GM20000 (cell line): ENCODE measurements around the gene DCANP1.

Source experiments
- DNase-seq: peaks from one replicate; pipeline ENCODE4 v3.0.0; 2012; ENCODE audit warnings: low spot score
- TF ChIP-seq, protein P1 (sequence below): IDR thresholded peaks from 2 replicates; pipeline ENCODE4 v1.5.1; 2012; ENCODE audit warnings: mild to moderate bottlenecking, control low read depth; ENCODE audit errors: extremely low read depth, missing control alignments

Gene DCANP1

DNA sequence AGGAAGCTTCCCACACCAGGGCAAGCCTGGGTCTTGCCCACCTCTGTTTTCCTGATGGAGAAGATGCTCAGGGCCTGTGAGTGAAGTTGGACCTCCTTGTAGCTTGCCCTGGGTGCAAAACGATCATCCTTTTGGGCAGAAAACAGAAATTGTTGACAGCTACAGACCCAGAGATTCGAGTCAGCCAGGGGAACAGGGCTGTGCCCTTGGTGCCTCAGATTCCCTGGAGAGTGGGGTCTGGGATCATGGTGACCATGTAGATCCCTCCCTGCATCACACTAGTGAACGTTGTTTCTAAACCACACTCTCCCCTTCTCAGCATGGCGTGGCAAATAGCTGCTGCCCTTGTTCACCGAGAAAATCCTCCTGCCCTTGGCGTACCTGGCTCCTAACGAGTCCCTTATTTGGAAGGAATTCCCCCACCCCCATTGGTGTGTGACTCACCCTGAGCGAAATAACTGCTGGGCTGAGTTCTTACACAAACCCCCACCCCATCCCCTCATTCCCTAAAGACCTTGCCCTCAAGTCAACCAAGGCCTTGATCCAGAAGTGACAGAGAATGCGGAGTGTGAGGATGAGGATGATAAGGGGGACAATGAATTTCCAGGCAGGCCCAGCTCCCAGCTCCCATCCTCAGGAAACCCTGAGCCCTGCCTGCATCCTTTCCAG, 1.1 kb upstream of the DCANP1 start:
- no peak for DNase-seq

DNA sequence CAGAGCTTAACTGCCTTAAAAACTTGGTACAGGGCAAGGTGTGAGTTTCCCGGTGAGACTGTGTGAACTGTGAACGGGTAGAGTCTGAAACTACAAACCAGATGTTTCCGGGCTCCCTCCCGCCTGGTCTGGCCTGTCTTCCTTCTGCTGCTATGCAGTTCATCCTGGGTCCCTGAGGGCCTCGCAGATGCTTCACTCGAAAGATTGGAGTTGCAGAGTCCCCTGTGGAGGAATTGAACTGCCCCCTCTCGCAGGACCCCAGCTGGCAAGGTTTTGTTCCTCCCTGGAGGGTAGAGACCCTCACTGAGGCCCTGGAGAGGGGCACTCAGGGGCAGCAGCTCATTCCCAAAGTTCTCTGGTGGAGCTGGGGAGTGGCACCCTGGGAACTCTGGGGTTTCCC, 533 bp downstream of the DCANP1 start:
- DNase-seq = no peak
- TF ChIP-seq, protein P1, sequence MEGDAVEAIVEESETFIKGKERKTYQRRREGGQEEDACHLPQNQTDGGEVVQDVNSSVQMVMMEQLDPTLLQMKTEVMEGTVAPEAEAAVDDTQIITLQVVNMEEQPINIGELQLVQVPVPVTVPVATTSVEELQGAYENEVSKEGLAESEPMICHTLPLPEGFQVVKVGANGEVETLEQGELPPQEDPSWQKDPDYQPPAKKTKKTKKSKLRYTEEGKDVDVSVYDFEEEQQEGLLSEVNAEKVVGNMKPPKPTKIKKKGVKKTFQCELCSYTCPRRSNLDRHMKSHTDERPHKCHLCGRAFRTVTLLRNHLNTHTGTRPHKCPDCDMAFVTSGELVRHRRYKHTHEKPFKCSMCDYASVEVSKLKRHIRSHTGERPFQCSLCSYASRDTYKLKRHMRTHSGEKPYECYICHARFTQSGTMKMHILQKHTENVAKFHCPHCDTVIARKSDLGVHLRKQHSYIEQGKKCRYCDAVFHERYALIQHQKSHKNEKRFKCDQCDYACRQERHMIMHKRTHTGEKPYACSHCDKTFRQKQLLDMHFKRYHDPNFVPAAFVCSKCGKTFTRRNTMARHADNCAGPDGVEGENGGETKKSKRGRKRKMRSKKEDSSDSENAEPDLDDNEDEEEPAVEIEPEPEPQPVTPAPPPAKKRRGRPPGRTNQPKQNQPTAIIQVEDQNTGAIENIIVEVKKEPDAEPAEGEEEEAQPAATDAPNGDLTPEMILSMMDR = no peak

More for the DNA sequence above, 1.1 kb upstream of the DCANP1 start:
- TF ChIP-seq, protein P1 = no peak

DNA sequence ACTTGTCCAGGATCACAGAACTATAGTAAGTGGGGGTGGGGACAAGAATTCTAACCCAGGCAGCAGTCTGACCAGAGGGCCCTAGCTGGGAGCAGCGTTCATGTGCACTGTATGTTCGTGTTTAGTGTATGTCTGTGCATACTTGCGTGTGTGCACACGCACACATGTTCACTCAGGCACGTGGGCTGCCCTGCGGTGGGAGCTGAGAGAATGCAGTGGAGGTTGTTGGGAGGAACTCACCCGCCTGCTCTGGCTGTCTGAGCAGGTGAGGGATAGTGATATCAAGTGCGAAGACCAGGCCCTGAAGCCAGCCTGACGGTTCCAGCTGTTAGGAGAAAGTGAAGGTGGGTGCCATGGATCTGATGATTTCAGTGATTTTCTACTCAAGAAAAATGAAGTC, 942 bp downstream of the DCANP1 start:
- no peak for DNase-seq
- TF ChIP-seq, protein P1 = no peak

DNA sequence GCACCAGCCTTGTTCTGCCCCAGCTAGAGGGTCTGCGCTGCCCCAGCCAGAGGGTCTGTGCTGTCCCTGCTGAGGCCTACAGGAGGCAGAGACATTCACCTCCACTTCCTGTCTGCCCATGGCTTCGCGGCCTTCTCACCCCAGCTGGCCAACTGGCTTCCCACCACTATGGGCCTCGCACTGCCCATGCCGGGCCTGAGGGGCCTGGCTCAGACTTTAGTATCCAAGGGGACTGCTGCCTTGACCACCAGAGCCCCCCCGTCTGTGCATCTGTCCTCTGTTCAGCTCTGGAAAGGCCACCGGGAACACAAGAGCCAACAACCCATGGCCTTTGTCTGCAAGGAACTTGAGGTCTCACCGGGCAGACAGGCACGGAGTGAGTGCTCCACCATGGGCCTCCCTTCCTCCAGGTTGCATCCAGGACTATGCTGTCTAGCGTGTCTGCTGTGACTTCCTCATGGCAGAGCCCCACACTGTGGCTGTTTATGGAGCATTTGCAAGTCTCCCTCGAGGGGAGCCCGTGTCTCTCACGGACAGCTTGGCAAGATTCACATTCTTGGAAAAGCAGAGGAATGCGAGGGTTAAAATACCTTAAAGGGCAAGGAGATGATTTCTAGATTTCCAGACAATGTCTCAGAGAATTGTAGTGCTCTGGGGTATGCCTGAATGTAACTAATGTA, 1.7 kb downstream of the DCANP1 start:
- TF ChIP-seq, protein P1 = no peak
- DNase-seq = no peak

DNA sequence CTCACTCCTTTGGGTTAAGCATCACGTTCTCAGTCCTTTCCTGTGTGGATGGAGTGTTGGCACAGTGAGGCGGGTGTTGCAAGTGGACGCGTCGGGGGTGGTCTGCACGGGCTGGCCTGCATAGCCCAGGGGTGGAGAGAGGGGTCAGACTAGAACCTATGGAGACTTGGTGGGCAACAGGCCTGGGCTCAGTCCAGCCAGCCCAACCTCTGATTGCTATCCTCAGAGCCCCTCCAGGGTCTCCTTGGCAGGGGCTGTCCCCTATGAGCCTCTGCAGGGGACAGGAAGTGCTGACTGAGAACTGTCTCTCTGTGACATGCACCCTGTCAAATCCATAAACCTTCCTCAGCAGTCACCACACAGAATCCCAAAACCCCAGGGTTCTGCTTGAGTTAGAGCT, 2.3 kb downstream of the DCANP1 start:
- no peak for DNase-seq
- TF ChIP-seq, protein P1 = no peak

DNA sequence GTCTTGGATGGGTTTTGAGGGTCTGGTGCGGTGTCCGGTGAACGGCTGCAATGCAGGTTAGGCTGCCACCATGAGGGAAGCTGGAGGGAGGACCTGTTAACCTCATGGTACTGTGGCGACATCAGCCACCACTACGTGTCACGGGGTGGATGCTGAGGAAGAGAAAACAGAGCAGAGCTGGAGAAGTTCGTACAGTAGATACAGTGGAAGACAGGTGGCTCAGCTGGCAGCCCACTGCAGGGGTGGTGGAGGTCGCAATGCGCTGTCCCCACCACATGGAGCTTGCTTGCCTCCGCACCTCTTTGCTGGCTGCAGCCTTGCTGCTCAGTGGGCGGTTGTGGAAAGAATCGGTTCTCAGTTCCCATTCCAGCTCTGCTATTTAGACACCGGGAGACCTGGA, 2.8 kb downstream of the DCANP1 start:
- TF ChIP-seq, protein P1 = no peak
- DNase-seq = no peak

DNA sequence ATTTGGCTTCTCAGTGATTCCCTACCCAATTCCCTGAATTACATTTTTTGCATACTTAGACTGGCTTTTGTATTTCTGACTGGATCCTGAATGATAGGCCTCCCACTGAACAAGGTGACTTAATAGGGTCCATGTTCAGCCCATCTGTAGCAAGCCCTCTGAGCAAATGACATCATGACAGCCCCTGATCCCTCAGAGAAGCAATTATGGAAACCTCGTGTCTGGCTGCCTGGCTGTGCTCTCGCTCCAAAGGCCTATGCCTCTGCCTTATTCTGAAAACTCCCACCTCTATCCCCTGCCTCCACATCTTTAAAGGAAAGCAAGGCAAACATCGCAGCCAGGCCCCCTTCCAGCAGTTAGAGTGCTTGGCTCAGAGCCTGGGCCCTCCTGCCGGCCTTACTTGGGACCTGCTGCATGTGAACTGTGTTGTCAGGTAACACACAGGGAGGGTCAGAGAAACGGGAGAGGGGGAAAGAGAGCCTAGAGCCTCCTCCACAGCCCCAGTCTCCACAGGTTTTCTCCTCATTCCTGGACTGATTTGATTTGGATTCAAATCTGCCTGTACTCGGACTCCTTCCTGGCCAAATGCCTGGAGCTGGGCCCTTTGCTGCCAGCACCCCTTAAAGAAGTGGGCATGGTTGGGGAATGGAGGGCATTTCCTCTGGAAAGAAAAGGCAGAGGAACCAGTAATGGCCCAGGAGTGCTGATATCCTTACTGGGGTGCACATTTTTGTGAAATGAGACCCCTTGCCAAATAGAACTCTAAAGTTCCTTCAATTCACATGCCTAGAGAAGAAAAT, 3.8 kb downstream of the DCANP1 start:
- TF ChIP-seq, protein P1 = no peak
- no peak for DNase-seq
